NB4 (cell line): ENCODE data around the gene FOLR2.

Experiments used
- POLR2A ChIP-seq: IDR thresholded peaks from 2 replicates; pipeline ENCODE4 v1.6.1; 2011; ENCODE audit warnings: mild to moderate bottlenecking; ENCODE audit not compliant: insufficient read length; ENCODE audit errors: extremely low read depth
- TF ChIP-seq, protein P1 (sequence below): IDR thresholded peaks from one replicate; pipeline ENCODE4 v1.5.1; 2012; ENCODE audit warnings: low read depth, low read length

DNA sequence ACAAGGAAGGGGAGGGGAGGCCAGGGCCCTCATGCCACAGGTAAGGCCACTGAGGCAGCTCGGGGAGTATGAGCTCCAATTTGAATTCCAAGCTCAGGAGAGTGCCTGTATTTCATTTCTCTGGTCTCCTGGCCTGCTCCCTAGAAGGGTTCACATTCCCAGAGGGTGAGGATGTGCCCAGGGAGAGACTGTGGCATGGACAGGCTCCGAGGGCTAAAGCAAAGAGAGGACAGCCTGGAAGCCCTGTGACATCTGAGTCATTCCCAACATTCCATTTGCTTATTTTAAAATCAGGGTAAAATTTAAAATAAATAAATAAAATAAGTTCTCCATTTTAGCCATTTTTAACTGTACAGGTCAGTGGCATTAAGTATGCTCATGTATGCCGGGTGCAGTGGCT is 43.3 kb upstream of the FOLR2 start:
- TF ChIP-seq, protein P1, sequence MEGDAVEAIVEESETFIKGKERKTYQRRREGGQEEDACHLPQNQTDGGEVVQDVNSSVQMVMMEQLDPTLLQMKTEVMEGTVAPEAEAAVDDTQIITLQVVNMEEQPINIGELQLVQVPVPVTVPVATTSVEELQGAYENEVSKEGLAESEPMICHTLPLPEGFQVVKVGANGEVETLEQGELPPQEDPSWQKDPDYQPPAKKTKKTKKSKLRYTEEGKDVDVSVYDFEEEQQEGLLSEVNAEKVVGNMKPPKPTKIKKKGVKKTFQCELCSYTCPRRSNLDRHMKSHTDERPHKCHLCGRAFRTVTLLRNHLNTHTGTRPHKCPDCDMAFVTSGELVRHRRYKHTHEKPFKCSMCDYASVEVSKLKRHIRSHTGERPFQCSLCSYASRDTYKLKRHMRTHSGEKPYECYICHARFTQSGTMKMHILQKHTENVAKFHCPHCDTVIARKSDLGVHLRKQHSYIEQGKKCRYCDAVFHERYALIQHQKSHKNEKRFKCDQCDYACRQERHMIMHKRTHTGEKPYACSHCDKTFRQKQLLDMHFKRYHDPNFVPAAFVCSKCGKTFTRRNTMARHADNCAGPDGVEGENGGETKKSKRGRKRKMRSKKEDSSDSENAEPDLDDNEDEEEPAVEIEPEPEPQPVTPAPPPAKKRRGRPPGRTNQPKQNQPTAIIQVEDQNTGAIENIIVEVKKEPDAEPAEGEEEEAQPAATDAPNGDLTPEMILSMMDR: no peak
- no peak for TF ChIP-seq POLR2A
